BE2C (cell line): ENCODE data around the gene TRAT1.
"Not testable (repeated sequence)": the region's sequence is repeated elsewhere in the genome, so short reads cannot be mapped to it uniquely, and the experiment has no call there.

Experiments used
- DNase-seq: peaks from one replicate; pipeline ENCODE4 v3.0.0-alpha.2; 2020
- H3K27me3 ChIP-seq: fragments of 250-450 bp; sonication (Bioruptor Pico); 2 replicates; pipeline ENCODE4 v1.5.1; 2020; ENCODE audit warnings: mild to moderate bottlenecking
- H3K36me3 ChIP-seq: fragments of 250-450 bp; sonication (Bioruptor Pico); 2 replicates; pipeline ENCODE4 v1.5.1; 2020; ENCODE audit warnings: mild to moderate bottlenecking
- H3K4me1 ChIP-seq: fragments of 250-450 bp; sonication (Bioruptor Pico); 2 replicates; pipeline ENCODE4 v1.5.1; 2020
- H3K4me3 ChIP-seq: 2 replicates; pipeline ENCODE4 v1.5.1; 2011; ENCODE audit warnings: low read depth, low read length
- H3K9me3 ChIP-seq: fragments of 250-450 bp; sonication (Bioruptor Pico); 2 replicates; pipeline ENCODE4 v1.5.1; 2020
- TF ChIP-seq, protein P1 (sequence below): IDR thresholded peaks from 2 replicates; pipeline ENCODE4 v1.5.1; 2012; ENCODE audit warnings: mild to moderate bottlenecking, low read depth, low read length

The TRAT1 gene

DNA sequence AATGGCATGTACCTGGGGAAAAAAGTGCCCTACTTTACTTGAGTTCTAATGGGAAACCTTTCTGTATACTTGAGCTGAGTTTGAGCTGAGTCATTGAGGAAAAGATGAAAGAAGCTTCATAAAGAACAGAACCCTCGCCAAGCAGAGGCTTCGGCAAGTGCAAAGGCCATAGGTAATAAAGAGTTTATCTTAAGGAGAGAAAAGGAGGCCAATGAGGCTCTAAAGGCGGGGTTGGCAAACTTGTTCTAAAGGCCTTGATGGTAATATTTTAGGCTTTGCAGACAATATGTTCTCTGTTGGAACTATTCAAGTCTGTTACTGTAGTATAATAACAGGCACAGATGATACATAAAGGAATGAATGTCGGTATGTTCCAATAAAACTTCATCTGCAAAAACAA is 17.6 kb upstream of the TRAT1 start:
- no peak for DNase-seq
- Histone ChIP-seq H3K4me3 (no peak overlapping the region), H3K27me3 (peaks cover 9% of the 10 kb centered on the region), H3K36me3 (no peaks in the 10 kb centered on the region), H3K9me3 (no peaks in the 10 kb centered on the region), H3K4me1 (no peaks in the 10 kb centered on the region)
- TF ChIP-seq, protein P1, sequence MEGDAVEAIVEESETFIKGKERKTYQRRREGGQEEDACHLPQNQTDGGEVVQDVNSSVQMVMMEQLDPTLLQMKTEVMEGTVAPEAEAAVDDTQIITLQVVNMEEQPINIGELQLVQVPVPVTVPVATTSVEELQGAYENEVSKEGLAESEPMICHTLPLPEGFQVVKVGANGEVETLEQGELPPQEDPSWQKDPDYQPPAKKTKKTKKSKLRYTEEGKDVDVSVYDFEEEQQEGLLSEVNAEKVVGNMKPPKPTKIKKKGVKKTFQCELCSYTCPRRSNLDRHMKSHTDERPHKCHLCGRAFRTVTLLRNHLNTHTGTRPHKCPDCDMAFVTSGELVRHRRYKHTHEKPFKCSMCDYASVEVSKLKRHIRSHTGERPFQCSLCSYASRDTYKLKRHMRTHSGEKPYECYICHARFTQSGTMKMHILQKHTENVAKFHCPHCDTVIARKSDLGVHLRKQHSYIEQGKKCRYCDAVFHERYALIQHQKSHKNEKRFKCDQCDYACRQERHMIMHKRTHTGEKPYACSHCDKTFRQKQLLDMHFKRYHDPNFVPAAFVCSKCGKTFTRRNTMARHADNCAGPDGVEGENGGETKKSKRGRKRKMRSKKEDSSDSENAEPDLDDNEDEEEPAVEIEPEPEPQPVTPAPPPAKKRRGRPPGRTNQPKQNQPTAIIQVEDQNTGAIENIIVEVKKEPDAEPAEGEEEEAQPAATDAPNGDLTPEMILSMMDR = no peak

DNA sequence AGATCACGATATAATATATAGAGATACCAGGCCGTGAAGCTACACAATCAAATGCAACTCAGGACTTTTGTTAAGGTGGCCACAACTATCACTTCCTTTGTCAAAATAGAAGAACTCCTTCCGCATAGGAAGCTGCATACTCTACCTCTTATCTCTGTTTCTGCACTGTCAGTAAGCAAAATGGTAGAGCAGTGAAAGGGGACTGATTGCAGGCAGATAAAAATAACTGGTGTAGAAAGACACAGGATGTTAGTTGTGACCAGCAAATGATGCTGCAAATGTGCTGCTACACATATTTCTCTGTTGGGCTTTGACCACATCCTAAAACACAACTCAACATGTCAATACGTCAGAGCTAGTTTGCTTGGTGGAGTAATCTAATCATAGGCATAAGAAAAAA is 16.3 kb upstream of the TRAT1 start:
- Histone ChIP-seq H3K36me3 (no peaks in the 10 kb centered on the region), H3K9me3 (no peaks in the 10 kb centered on the region), H3K27me3 (peaks cover 9% of the 10 kb centered on the region), H3K4me3 (no peak overlapping the region), H3K4me1 (no peaks in the 10 kb centered on the region)
- TF ChIP-seq, protein P1 = no peak
- no peak for DNase-seq

- peak; percentile 29 for DNase-seq
Measured at GRCh38 chr3:108818404-108818803, 4.2 kb upstream of the TRAT1 start.

GRCh38 chr3:108820586-108820985 is 2.0 kb upstream of the TRAT1 start:
- TF ChIP-seq, protein P1 = no peak
- Histone ChIP-seq H3K9me3 (no peaks in the 10 kb centered on the region), H3K4me1 (no peaks in the 10 kb centered on the region), H3K27me3 (no peaks in the 10 kb centered on the region; the same call in 1 of the 2 replicates), H3K4me3 (no peak overlapping the region), H3K36me3 (no peaks in the 10 kb centered on the region)
- DNase-seq = no peak

More at GRCh38 chr3:108818404-108818803, 4.2 kb upstream of the TRAT1 start:
- no peaks in the 10 kb centered on the region; the same call in 1 of the 2 replicates for H3K27me3 ChIP-seq
- H3K4me3 ChIP-seq = no peak overlapping the region
- H3K4me1 ChIP-seq = no peaks in the 10 kb centered on the region
- TF ChIP-seq, protein P1 = peak; percentile 49
- H3K36me3 ChIP-seq = no peaks in the 10 kb centered on the region
- no peaks in the 10 kb centered on the region for H3K9me3 ChIP-seq

DNA sequence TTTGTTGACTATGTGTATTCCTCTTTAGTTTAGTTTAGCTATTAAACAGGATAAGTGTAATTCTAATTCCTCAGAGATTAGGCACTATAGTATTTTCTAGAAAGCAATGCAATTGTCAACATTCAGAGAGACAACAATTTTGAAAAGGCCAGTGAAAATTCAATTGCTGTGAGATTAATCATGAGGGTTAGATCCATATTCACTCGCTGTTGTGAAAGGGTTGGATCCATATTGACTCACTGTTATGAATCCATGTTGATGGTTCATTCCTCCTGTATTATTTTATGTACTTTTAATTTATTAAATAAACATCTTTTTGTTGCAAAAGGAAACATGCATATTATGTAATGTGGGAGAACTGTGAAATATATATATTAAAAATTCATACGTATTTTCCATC is 641 bp downstream of the TRAT1 start:
- H3K9me3 ChIP-seq = no peaks in the 10 kb centered on the region
- H3K4me1 ChIP-seq = no peaks in the 10 kb centered on the region
- no peaks in the 10 kb centered on the region for H3K36me3 ChIP-seq
- DNase-seq = no peak
- H3K4me3 ChIP-seq = no peak overlapping the region
- no peaks in the 10 kb centered on the region; the same call in 1 of the 2 replicates for H3K27me3 ChIP-seq
- TF ChIP-seq, protein P1 = no peak

GRCh38 chr3:108823803-108824202 is 1.2 kb downstream of the TRAT1 start:
- not testable (repeated sequence) for DNase-seq, H3K36me3 ChIP-seq, H3K9me3 ChIP-seq, H3K4me3 ChIP-seq, H3K27me3 ChIP-seq, H3K4me1 ChIP-seq
